T-helper 1 cell treated with Interleukin-12 subunit alpha and Interleukin-12 subunit beta and Interleukin-4 antibody, amounts not matched to agents 30 ng/mL and 1 ng/mL, for 36 hours (primary cell): Measurements from ENCODE around the gene RAB6C. TPM values are rescaled to one million over a fixed set of nuclear protein-coding genes. Genes with fewer than 3 reads are reported as not detected.
"Not testable (repeated sequence)": the region's sequence is repeated elsewhere in the genome, so short reads cannot be mapped to it uniquely, and the experiment has no call there.

ENCODE experiments used
- intact Hi-C: fragments of 100-400 bp; cut with micrococcal nuclease; formaldehyde crosslinking; loops from one replicate; pipeline ENCODE4 v1.15.1; 2024
- total RNA-seq: library from RNA; stranded (reverse); gene quantifications from 2 replicates; pipeline ENCODE4 v1.2.3, GENCODE V29; 2022

Gene RAB6C
- not detected in 2 replicates for total RNA-seq

GRCh38 chr2:129979629-129980155 is at the start of gene RAB6C:
TSS of gene RAB6C (plus strand) at chr2:129979666. CDS start at chr2:129980116, 450 bp downstream.
- intact Hi-C loops, result not testable (repeated sequence)

- intact Hi-C loops, result no loop called here
Measured at GRCh38 chr2:129930451-129930850, 49.0 kb upstream of the RAB6C start.

- intact Hi-C loops, result not testable (repeated sequence)
Measured at GRCh38 chr2:129933387-129933786, 46.1 kb upstream of the RAB6C start.

GRCh38 chr2:129934044-129934822 is 45.2 kb upstream of the RAB6C start:
- intact Hi-C loops, result no loop called here

GRCh38 chr2:129935118-129935517 is 44.3 kb upstream of the RAB6C start:
- intact Hi-C loops, result no loop called here

GRCh38 chr2:129936334-129936934 is 43.0 kb upstream of the RAB6C start:
- intact Hi-C loops, result loop anchor here (1.0 kb wide), 1 partner anchor 396 kb away; no protein-coding TSS in a partner anchor

- intact Hi-C loops, result not testable (repeated sequence)
Measured at GRCh38 chr2:129938850-129939471, 40.5 kb upstream of the RAB6C start.

- intact Hi-C loops, result not testable (repeated sequence)
Measured at GRCh38 chr2:129943456-129943855, 36.0 kb upstream of the RAB6C start.

- intact Hi-C loops, result no loop called here
Measured at GRCh38 chr2:129945557-129945956, 33.9 kb upstream of the RAB6C start.

GRCh38 chr2:129947712-129948111 is 31.8 kb upstream of the RAB6C start:
- intact Hi-C loops, result not testable (repeated sequence)

GRCh38 chr2:129956171-129956570 is 23.3 kb upstream of the RAB6C start:
- intact Hi-C loops, result not testable (repeated sequence)

- intact Hi-C loops, result no loop called here
Measured at GRCh38 chr2:129957891-129958290, 21.6 kb upstream of the RAB6C start.

- intact Hi-C loops, result not testable (repeated sequence)
Measured at GRCh38 chr2:129958736-129959135, 20.7 kb upstream of the RAB6C start.

GRCh38 chr2:129968605-129969004 is 10.9 kb upstream of the RAB6C start:
- intact Hi-C loops, result not testable (repeated sequence)

GRCh38 chr2:129975016-129975774 is 4.3 kb upstream of the RAB6C start:
- intact Hi-C loops, result no loop called here

- intact Hi-C loops, result not testable (repeated sequence)
Measured at GRCh38 chr2:129976969-129977368, 2.5 kb upstream of the RAB6C start.

GRCh38 chr2:129977986-129978385 is 1.5 kb upstream of the RAB6C start:
- intact Hi-C loops, result no loop called here

- intact Hi-C loops, result not testable (repeated sequence)
Measured at GRCh38 chr2:129980246-129980645, 780 bp downstream of the RAB6C start.

GRCh38 chr2:129981689-129982088 is 2.2 kb downstream of the RAB6C start:
- intact Hi-C loops, result not testable (repeated sequence)

GRCh38 chr2:129984426-129984825 is 5.0 kb downstream of the RAB6C start:
- intact Hi-C loops, result no loop called here

GRCh38 chr2:129992415-129993006 is 13.0 kb downstream of the RAB6C start:
- intact Hi-C loops, result not testable (repeated sequence)
